H54 (cell line): ENCODE data around the gene ANKRD44.

Experiments used
- DNase-seq: peaks from one replicate; pipeline ENCODE4 v3.0.0; 2011; ENCODE audit warnings: low spot score, mixed read lengths; ENCODE audit not compliant: insufficient read length
- FAIRE-seq: peaks from 3 replicates; lab custom pipeline; 2011; peaks lifted over from hg19 to GRCh38; lab: Jason Lieb, UNC
- POLR2A ChIP-seq: IDR thresholded peaks from 2 replicates; pipeline ENCODE4 v1.6.1; 2011; ENCODE audit warnings: low read depth, mild to moderate bottlenecking, low read length

ANKRD44 gene

GRCh38 chr2:197308996-197309690 is 1.4 kb downstream of the ANKRD44 start:
- TF ChIP-seq POLR2A: no peak
- DNase-seq (no peak), FAIRE-seq (no peak)

GRCh38 chr2:197308585-197308984 is 2.0 kb downstream of the ANKRD44 start:
- DNase-seq (no peak), FAIRE-seq (no peak)
- no peak for TF ChIP-seq POLR2A

GRCh38 chr2:197307933-197308521 is 2.6 kb downstream of the ANKRD44 start:
- FAIRE-seq: no peak

GRCh38 chr2:197307236-197307932 is 3.2 kb downstream of the ANKRD44 start:
- TF ChIP-seq POLR2A: no peak
- FAIRE-seq (no peak), DNase-seq (no peak)

More at GRCh38 chr2:197307933-197308521, 2.6 kb downstream of the ANKRD44 start:
- TF ChIP-seq POLR2A: no peak
- DNase-seq: no peak

GRCh38 chr2:197306696-197307040 is 3.9 kb downstream of the ANKRD44 start:
- TF ChIP-seq POLR2A: no peak
- FAIRE-seq (peak; percentile 90), DNase-seq (no peak)

GRCh38 chr2:197306024-197306695 is 4.4 kb downstream of the ANKRD44 start:
- TF ChIP-seq POLR2A: no peak
- FAIRE-seq (no peak), DNase-seq (no peak)

- DNase-seq (no peak), FAIRE-seq (no peak)
- no peak for TF ChIP-seq POLR2A
These were observed 6.0 kb downstream of the ANKRD44 start for GRCh38 chr2:197304556-197305011.

GRCh38 chr2:197300139-197300538 is 10.4 kb downstream of the ANKRD44 start:
- no peak for TF ChIP-seq POLR2A
- FAIRE-seq (no peak), DNase-seq (no peak)

GRCh38 chr2:197298609-197299008 is 12.0 kb downstream of the ANKRD44 start:
- no peak for TF ChIP-seq POLR2A
- no peak for FAIRE-seq
- DNase-seq: no peak

GRCh38 chr2:197297772-197298318 is 12.7 kb downstream of the ANKRD44 start:
- FAIRE-seq (no peak), DNase-seq (no peak)
- TF ChIP-seq POLR2A: no peak

- no peak for FAIRE-seq
- DNase-seq: no peak
- no peak for TF ChIP-seq POLR2A
These were observed 13.3 kb downstream of the ANKRD44 start for GRCh38 chr2:197297266-197297665.

GRCh38 chr2:197296835-197297234 is 13.7 kb downstream of the ANKRD44 start:
- FAIRE-seq (no peak), DNase-seq (no peak)
- TF ChIP-seq POLR2A: no peak

- DNase-seq: no peak
- no peak for TF ChIP-seq POLR2A
- no peak for FAIRE-seq
These were observed 16.3 kb downstream of the ANKRD44 start for GRCh38 chr2:197294260-197294659.

GRCh38 chr2:197293252-197294007 is 17.1 kb downstream of the ANKRD44 start:
- FAIRE-seq: no peak
- DNase-seq: no peak
- no peak for TF ChIP-seq POLR2A
